Activated naive CD4-positive, alpha-beta T cell treated with anti-CD3 and anti-CD28 coated beads, Interleukin-2, amount 50 U/mL, for 16 hours (primary cell): ENCODE data around the gene ATP5PO.
"Not testable (repeated sequence)": the region's sequence is repeated elsewhere in the genome, so short reads cannot be mapped to it uniquely, and the experiment has no call there.

ENCODE experiments used
- DNase-seq: peaks from one replicate; pipeline ENCODE4 v3.0.0-alpha.2; 2020

ATP5PO gene

DNA sequence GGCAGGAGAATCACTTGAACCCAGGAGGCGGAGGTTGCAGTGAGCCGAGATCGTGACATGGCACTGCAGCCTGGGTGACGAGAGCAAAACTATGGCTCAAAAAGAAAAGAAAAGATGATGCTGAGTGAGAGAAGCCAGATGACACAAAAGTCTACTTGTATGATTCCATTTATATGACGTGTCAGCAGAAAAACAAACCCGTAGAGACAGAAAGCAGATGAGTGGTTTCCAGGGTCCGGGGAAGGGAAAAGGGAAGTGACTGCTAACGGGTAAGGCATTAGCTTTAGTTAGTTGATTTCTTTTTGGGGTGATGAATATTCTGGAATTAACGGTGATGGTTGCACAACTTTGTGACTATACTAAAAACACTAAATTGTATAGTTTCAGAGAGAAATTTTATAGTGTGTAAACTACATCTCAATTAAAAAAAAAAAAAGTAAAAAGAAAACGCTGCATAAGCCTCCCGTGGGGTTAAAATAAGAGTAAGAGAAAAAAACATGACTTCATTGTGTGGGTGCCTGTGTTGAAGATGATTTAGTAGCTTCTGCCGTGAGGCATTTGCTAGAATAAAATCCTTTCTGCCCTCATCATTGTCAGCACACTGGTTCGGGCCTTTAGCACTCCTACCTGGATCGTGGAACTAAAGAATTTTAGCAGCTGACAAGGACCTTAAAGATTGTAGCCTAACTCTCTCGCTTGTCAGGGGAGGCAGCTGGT is 24.7 kb upstream of the ATP5PO start:
- DNase-seq, result no peak

- DNase-seq, result no peak
These were observed 23.6 kb upstream of the ATP5PO start for GRCh38 chr21:33939226-33939625.

DNA sequence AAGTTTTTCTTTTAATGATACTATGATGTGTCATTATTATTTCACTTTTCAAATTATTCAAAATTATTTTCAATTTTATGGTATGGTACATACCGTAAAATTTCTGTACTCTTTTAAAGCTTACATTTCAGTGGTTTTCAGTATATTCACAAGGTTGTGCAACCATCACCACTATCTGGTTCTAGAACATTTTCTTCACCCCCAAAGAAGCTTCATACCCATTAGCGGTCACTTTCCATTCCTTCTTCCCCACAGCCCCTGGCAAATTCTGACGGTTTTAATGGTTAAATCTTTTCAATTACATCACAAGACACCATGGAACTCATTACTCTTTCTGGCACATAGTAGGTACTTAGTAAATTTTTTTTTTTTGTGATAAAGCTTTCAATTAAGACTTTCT is 22.8 kb upstream of the ATP5PO start:
- no peak for DNase-seq

DNA sequence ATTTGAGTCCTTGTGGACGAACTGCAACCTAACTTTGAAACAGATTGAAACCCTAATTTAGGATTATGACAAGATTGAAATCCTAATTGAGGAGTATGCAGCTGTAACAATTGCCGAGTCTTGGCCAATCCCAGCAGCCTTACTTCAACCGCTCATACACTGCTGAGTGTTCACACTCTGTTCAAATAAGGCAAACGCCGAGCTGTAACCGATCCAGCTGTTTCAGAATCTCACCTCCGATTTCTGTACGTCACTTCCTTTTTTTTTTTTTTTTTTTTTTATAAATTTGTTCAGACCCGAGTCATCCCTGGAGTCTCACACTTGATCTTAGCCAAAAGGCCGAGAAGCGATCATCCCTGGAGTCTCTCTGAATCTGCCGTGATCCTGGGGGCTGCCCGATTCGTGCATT is 22.3 kb upstream of the ATP5PO start:
- peak; percentile 25 for DNase-seq

DNA sequence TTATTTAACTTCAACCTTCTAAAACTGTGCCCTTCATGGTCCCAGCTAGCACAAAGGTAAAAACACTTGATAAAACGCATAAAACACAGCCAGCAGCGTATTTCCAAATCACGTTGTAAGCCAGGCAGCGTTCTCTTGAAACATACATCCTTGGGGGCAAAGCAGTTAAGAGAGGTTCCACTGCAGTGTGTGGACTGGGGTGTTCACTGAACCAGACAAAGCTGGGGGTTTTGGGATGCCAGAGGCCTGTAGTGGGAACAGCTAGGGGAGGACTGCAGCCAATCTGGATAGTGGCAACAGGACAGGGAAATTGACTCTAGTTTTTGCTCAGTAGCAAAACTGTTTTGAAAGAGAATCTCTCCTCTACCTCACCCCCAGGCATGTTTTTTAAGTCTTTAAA is 21.5 kb upstream of the ATP5PO start:
- no peak for DNase-seq

GRCh38 chr21:33936301-33937038 is 20.9 kb upstream of the ATP5PO start:
- peak; percentile 39 for DNase-seq

DNA sequence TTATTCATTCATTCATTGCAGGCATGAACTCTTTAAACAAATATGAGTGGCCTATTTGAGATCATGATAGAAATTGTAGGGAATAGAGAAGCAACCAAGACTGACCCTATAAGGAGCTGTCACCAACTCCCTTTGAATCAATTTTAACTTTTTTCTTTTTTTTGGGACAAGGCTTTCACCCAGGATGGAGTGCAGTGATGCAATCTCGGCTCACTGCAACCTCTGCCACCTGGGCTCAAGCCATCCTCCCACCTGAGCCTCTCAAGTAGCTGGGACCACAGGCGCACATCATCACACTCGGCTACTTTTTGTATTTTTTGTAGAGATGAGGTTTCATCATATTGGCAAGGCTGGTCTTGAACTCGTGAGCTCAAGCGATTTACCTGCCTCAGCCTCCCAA is 17.1 kb upstream of the ATP5PO start:
- no peak for DNase-seq

DNA sequence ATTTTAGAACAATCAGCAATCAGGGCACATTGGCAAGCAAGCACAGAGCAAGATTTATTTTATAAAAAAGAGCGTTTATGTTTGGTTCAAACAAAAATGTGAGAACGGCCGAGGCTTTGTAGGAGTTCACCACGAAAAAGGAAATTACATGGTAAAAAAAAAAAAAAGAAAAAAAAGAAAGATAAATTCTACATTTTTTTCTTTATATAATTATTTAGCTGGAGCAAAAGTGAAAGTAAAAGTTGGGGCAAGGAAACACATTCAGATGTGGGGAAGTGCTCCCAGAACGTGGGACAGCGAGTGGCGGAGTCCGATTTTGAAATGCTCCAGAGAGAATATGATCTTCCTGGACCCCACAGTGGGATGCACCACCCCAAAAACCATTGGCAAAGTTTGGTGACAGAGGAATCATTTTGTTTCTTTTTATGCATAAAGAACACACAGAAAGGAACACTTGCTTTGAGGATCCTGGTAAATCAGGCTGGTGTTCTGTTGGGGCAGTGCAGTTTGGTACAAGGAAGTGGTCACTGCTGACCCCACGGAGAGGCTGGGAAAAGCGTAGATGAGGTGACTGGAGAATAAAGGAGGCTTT is 16.3 kb upstream of the ATP5PO start:
- peak; percentile 38 for DNase-seq

DNA sequence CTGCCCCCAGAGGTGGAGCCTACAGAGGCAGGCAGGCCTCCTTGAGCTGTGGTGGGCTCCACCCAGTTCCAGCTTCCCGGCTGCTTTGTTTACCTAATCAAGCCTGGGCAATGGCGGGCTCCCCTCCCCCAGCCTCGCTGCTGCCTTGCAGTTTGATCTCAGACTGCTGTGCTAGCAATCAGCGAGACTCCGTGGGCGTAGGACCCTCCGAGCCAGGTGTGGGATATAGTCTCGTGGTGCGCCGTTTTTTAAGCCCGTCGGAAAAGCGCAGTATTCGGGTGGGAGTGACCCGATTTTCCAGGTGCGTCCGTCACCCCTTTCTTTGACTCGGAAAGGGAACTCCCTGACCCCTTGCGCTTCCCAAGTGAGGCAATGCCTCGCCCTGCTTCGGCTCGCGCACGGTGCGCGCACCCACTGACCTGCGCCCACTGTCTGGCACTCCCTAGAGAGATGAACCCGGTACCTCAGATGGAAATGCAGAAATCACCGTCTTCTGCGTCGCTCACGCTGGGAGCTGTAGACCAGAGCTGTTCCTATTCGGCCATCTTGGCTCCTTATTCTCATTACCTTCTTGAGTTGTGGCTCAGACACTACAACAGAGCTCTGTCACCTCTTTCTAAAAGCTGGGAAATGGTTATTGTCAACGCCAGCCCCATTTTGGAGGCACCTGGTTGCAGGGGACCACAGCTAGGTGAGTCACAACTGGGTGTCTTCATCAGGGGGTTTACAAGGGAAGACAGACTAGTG is 15.6 kb upstream of the ATP5PO start:
- DNase-seq, result peak; percentile 72

DNA sequence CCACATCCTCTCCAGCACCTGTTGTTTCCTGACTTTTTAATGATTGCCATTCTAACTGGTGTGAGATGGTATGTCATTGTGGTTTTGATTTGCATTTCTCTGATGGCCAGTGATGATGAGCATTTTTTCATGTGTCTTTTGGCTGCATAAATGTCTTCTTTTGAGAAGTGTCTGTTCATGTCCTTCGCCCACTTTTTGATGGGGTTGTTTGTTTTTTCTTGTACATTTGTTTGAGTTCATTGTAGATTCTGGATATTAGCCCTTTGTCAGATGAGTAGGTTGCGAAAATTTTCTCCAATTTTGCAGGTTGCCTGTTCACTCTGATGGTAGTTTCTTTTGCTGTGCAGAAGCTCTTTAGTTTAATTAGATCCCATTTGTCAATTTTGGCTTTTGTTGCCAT is 10.6 kb upstream of the ATP5PO start:
- DNase-seq, result not testable (repeated sequence)

- DNase-seq, result no peak
These were observed 9.1 kb upstream of the ATP5PO start for GRCh38 chr21:33924766-33925100.

- peak; percentile 88 for DNase-seq
These were observed 8.6 kb upstream of the ATP5PO start for GRCh38 chr21:33924079-33924765.

GRCh38 chr21:33917421-33917820 is 1.8 kb upstream of the ATP5PO start:
- DNase-seq, result no peak

DNA sequence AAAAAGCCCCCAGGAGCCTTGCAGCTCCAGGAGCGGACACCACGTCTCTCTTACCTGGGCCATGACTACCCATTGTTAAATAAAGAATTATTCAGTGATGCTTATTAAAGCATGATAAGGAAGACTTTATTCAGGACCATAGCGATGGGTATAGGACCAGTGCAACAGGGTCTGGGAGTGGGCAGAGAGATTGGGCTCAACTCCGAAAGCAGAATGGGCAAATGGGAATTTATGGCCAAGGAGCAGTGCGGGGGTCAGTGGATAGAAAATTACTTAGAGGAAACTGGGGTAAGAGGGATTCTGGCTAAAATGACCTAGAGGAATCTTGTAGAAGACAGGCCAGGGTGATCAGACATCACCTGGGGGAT is 580 bp upstream of the ATP5PO start:
- DNase-seq, result no peak

GRCh38 chr21:33914188-33914587 is 1.4 kb downstream of the ATP5PO start:
- DNase-seq, result no peak

GRCh38 chr21:33909756-33910155 is 5.8 kb downstream of the ATP5PO start:
- no peak for DNase-seq

DNA sequence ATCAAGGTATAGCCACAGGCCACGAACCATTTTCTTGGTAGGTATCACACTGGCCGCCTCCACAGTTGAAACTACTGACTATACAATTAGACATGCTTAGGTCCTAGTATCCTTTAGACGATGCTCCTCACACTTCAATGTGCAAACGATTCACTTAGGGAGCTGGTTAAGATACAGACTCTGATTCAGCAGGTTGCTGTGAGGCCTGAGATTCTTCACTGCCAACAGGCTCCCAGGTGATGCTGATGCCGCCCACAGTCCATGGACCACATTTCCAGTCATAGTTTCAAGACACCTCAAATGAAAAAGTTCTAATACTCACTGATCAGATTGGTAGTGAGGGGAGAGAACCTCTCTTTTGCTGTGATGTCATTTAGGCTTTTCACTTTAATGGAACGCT is 6.8 kb downstream of the ATP5PO start:
- DNase-seq, result peak; percentile 31

DNA sequence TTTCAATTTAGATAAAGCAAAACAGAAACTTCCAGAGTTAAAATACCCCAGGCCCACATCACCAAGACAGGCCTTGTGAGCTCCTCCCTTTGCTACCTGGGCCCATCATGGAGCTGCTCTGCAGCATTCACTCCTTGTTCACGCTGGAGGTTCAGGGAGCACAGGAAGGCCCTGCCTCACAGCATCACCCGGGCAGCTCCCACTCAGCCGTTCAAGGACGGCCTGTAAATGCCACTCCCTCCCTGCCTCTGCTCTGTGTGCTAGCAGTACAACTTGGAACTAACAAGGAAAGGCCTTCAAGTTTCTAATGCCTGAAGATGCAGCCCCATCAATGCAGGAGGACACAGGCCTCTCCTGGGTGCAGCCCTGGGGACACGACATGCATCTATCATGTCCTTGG is 11.6 kb downstream of the ATP5PO start:
- no peak for DNase-seq

DNA sequence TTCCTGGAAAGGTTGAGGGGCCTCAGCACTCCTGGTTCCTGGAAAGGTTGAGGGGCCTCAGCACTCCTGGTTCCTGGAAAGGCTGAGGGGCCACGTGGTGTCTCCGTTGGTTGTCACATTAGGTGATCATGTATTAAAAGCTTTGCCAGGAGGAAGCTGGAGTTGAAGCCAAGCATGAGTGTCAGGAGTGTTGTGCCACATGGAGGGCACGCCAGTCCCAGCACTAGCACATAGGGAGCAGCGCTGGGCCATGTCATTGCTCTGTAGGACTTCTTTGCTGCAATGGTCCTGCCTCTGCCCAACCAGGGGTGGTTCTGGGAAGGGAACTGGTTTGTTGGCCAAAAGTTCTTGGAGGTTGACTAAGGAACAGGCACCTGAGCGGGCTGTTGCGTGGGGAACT is 13.3 kb downstream of the ATP5PO start:
- DNase-seq, result no peak

- DNase-seq, result no peak
These were observed 14.0 kb downstream of the ATP5PO start for GRCh38 chr21:33901412-33902288.

- no peak for DNase-seq
These were observed 16.4 kb downstream of the ATP5PO start for GRCh38 chr21:33899199-33899598.

- no peak for DNase-seq
These were observed 17.0 kb downstream of the ATP5PO start for GRCh38 chr21:33898586-33898985.
